NOMO-1 treated with dmso at 0.1 percent for 144 hours (cell line): Measurements from ENCODE around the gene SOD3.

Experiments used
- DNase-seq: peaks from one replicate; lab custom pipeline; 2025; ENCODE audit not compliant: unreplicated experiment; lab: John Stamatoyannopoulos, UW

Gene SOD3

GRCh38 chr4:24840826-24841543, 45.6 kb downstream of the SOD3 start:
- DNase-seq, result no peak

- no peak for DNase-seq
Observed at GRCh38 chr4:24842356-24842755, 47.0 kb downstream of the SOD3 start.

DNA sequence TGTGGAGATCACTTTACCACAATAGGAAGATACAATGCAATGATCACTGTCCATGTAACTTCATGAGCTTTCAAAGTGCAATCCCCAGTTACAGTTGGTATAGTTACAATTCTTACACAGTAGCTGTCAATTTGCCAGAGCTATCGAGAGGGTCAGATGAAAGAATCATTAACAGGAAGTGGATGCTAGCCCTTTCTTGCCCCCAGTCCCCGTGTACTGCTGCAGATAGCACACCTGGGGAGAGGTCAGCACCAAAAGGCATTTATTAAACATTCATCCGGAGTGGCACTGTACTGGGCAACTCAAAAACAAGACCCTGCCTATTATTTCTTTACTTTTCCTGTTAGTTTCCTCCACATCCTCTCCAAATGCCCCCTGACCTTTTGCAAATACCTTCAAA, 47.7 kb downstream of the SOD3 start:
- DNase-seq, result no peak

DNA sequence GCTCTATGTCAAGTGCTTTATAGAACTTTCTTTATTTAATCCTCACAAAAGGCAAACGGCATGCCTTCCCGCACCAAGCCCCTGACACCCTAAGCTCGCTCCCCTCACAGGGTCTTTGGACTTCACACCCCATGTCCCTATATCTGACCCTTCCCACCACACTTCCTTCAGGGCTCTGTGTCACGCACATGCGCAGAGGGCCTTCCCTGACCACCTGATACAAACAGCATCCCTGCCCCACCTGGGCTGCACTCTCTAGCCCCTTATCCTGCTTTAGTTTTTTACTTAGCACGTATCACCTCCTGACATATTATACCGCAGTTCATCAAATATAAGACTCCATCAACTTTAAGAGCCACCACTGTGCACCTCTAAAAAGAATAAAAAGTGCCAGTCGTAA, 49.8 kb downstream of the SOD3 start:
- no peak for DNase-seq

- DNase-seq, result no peak
Observed at GRCh38 chr4:24845902-24846301, 50.5 kb downstream of the SOD3 start.

- no peak for DNase-seq
Observed at GRCh38 chr4:24846716-24847115, 51.3 kb downstream of the SOD3 start.

DNA sequence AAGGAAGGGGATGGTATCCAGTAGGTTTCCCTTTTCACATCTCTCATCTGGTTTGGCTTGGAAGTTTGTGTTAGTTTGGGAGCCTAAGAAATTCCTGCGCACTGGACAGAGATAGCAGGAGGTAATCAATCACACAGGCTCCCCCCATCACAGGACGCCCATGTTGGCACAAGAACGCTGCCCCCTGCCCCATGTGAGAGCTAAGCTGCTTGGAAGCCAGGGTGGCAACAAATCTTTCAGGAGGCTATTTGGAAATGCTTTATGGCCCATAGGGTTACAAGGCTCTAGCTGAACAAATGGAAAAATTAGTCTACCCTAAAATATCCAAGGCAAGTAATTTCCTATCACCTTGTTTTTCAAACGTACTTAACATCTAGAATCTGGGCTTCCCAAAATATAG, 54.0 kb downstream of the SOD3 start:
- no peak for DNase-seq

DNA sequence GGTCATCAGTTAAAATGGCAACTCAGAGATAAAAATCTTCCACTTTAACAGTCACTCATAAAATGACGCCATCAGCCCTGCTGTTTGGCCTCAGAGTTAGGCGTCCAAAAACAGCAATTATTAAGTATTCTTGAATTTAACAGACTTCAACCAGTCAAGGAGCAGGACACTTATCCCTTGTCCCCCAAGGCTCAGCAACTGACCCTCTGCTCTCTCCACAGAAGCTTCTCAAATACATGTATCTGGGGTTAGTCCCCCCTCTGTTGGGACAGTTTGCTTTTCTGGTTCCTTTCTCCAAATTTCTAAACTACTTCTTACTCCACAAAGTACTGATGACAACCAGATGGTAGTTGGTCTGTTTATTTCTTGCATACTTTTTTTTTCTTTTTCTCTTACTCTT, 54.4 kb downstream of the SOD3 start:
- DNase-seq, result no peak
